B cell (primary cell): ENCODE data around the gene KIF25. TPM values are rescaled to one million over a fixed set of nuclear protein-coding genes. Genes with fewer than 3 reads are reported as not detected.

Experiments
- ATAC-seq: fragments of 200-7000 bp; cut with Tn5 transposase; one replicate; pipeline ENCODE4 v1.10.0; 2021; ENCODE audit warnings: low read depth, mild to moderate bottlenecking, moderate number of reproducible peaks, moderate library complexity
- CTCF ChIA-PET: fragments of 350-600 bp; sonication (Branson Sonifier 250); formaldehyde crosslinking; loops from one replicate; lab custom pipeline; 2021; ENCODE audit warnings: antibody characterized with exemption, inconsistent platforms; lab: Charles Lee
- POLR2A ChIA-PET: fragments of 350-600 bp; sonication (Branson Sonifier 250); formaldehyde crosslinking; loops from one replicate; lab custom pipeline; 2021; ENCODE audit warnings: antibody characterized with exemption; lab: Charles Lee
- DNase-seq: peaks from one replicate; pipeline ENCODE4 v3.0.0; 2013
- H2AFZ ChIP-seq: 2 replicates; pipeline ENCODE4 v1.6.1; 2012; ENCODE audit warnings: mild to moderate bottlenecking, low read depth, low read length; ENCODE audit not compliant: insufficient read depth, poor library complexity, severe bottlenecking
- H3K27ac ChIP-seq, 2 donors: 1 replicate in 1 of 2; 2 replicates in 1 of 2; pipeline ENCODE4 v1.5.1; 2012 to 2013; ENCODE audit warnings: low read length in 2 of 2, mild to moderate bottlenecking in 2 of 2, moderate library complexity in 1 of 2
- H3K27me3 ChIP-seq, 4 experiments: fragments of 200-600 bp in 1 of 4; sonication (generic) in 1 of 4; replicated peaks in 1 of 4; 1 replicate in 2 of 4; 2 replicates in 2 of 4; pipeline versions ENCODE4 v1.6.1 to v1.7.0; 2013 to 2016; ENCODE audit warnings: low read length in 3 of 4, mild to moderate bottlenecking in 2 of 4, mixed read lengths in 1 of 4, moderate library complexity in 1 of 4; ENCODE audit not compliant: insufficient read depth in 4 of 4, control insufficient read depth in 3 of 4; ENCODE audit errors: control extremely low read depth in 1 of 4
- H3K36me3 ChIP-seq, 2 experiments: replicated peaks in 1 of 2; 1 replicate in 1 of 2; 2 replicates in 1 of 2; pipeline versions ENCODE4 v1.6.1 to v1.7.1; 2013; ENCODE audit warnings: low read length in 1 of 2; ENCODE audit not compliant: insufficient read depth in 2 of 2, control insufficient read depth in 1 of 2; ENCODE audit errors: control extremely low read depth in 1 of 2, extremely low read depth in 1 of 2
- H3K4me1 ChIP-seq, 2 donors: fragments of 200-600 bp in 1 of 2; sonication (generic) in 1 of 2; 1 replicate in 1 of 2; 2 replicates in 1 of 2; pipeline versions ENCODE4 v1.5.1 to v1.6.1; 2013 to 2017; ENCODE audit warnings: low read length in 2 of 2; ENCODE audit not compliant: control insufficient read depth in 2 of 2, insufficient read depth in 2 of 2
- H3K4me2 ChIP-seq: replicated peaks from 2 replicates; pipeline ENCODE3; 2012; ENCODE audit warnings: mild to moderate bottlenecking, low read depth, low read length; ENCODE audit not compliant: poor library complexity, severe bottlenecking
- H3K4me3 ChIP-seq, 5 experiments: fragments of 200-600 bp in 1 of 5; sonication (generic) in 1 of 5; 1 replicate in 3 of 5; 2 replicates in 2 of 5; pipeline versions ENCODE4 v1.5.1 to v1.7.0; 2011 to 2016; ENCODE audit warnings: low read length in 4 of 5, mild to moderate bottlenecking in 4 of 5, low read depth in 2 of 5, control low read depth in 1 of 5, moderate library complexity in 1 of 5; ENCODE audit not compliant: insufficient read depth in 1 of 5; ENCODE audit errors: control extremely low read depth in 1 of 5, extremely low read depth in 1 of 5
- H3K79me2 ChIP-seq: fragments of 200-600 bp; sonication (generic); one replicate; pipeline ENCODE4 v1.6.0; 2016; ENCODE audit warnings: low read length; ENCODE audit not compliant: control insufficient read depth, insufficient read depth
- H3K9ac ChIP-seq: fragments of 200-600 bp; sonication (generic); 2 replicates; pipeline ENCODE4 v1.6.1; 2017; ENCODE audit warnings: mild to moderate bottlenecking, low read length, moderate library complexity
- H3K9me3 ChIP-seq, 3 donors: one replicate each; pipeline versions ENCODE4 v1.6.1 to v1.7.1; 2013; ENCODE audit warnings: low read length in 2 of 3; ENCODE audit not compliant: control insufficient read depth in 2 of 3, insufficient read depth in 1 of 3; ENCODE audit errors: control extremely low read depth in 1 of 3
- H4K20me1 ChIP-seq: 2 replicates; pipeline ENCODE4 v1.6.0; 2012; ENCODE audit warnings: mild to moderate bottlenecking, low read length; ENCODE audit not compliant: insufficient read depth, control insufficient read depth, poor library complexity, severe bottlenecking
- H3K27ac Mint-ChIP-seq: one replicate; pipeline ENCODE4 v1.8.0; 2021; ENCODE audit warnings: mixed read lengths
- H3K27me3 Mint-ChIP-seq: one replicate; pipeline ENCODE4 v1.8.0; 2021; ENCODE audit warnings: mixed read lengths
- H3K4me1 Mint-ChIP-seq: one replicate; pipeline ENCODE4 v1.8.0; 2021; ENCODE audit warnings: mixed read lengths
- H3K4me3 Mint-ChIP-seq: one replicate; pipeline ENCODE4 v1.8.0; 2021; ENCODE audit warnings: mixed read lengths
- H3K9me3 Mint-ChIP-seq: one replicate; pipeline ENCODE4 v1.8.0; 2022; ENCODE audit warnings: mixed read lengths; ENCODE audit not compliant: insufficient read depth
- CTCF ChIP-seq: fragments of 200-600 bp; IDR thresholded peaks from one replicate; pipeline ENCODE4 v1.8.0; 2022; ENCODE audit warnings: antibody characterized with exemption, mild to moderate bottlenecking
- EZH2 ChIP-seq: IDR thresholded peaks from 2 replicates; pipeline ENCODE4 v1.6.1; 2012; ENCODE audit warnings: borderline replicate concordance, low read depth, mild to moderate bottlenecking, moderate library complexity, low read length; ENCODE audit not compliant: insufficient read depth, poor library complexity, severe bottlenecking
- WGBS: methylation state at CpG from one replicate; pipeline ENCODE4 v1.1.5; 2013; ENCODE audit warnings: missing lambda C conversion rate; ENCODE audit not compliant: insufficient coverage; 5-methylcytosine and 5-hydroxymethylcytosine counted together
- intact Hi-C: fragments of 100-400 bp; cut with micrococcal nuclease; formaldehyde crosslinking; loops from one replicate; pipeline ENCODE4 v1.10.0; 2022
- polyA plus RNA-seq: library from polyadenylated mRNA; depleted of rRNA; stranded (reverse); fragments of >200 nt; gene quantifications from 2 replicates; pipeline ENCODE4 v1.2.3, GENCODE V29; 2012
- total RNA-seq, 2 donors: library from RNA; stranded (reverse); fragments of 120-200 nt in 1 of 2; gene quantifications; 1 replicate in 1 of 2; 2 replicates in 1 of 2; pipeline versions ENCODE4 v1.2.3 to v1.2.4, GENCODE V29; 2013 to 2022

KIF25 gene
- total and polyA plus RNA-seq, 2 donors (not counting 1 experiment from before 2014, with no cell fraction given): not detected

GRCh38 chr6:168058691-168059551 is 61.5 kb downstream of the KIF25 start:
- DNase-seq (no peak), ATAC-seq (no peak)
- intact Hi-C loops: no loop called here
- H3K4me3 ChIP-seq: no peak overlapping the region
- ChIA-PET POLR2A (no interaction called here), CTCF (no interaction called here)
- no peaks in the 10 kb centered on the region for H3K79me2 ChIP-seq
- no peaks in the 10 kb centered on the region for H4K20me1 ChIP-seq
- H2AFZ ChIP-seq: no peak overlapping the region
- H3K9me3 ChIP-seq: no peaks in the 10 kb centered on the region
- H3K4me2 ChIP-seq: no peak overlapping the region
- H3K27me3 ChIP-seq: no peaks in the 10 kb centered on the region
- no peaks in the 10 kb centered on the region for H3K36me3 ChIP-seq
- no peaks in the 10 kb centered on the region for H3K4me1 ChIP-seq
- TF ChIP-seq EZH2 (no peak), CTCF (no peak)
- Mint-ChIP-seq H3K4me3 (no peak overlapping the region), H3K27me3 (no peaks in the 10 kb centered on the region), H3K4me1 (no peaks in the 10 kb centered on the region), H3K27ac (no peak overlapping the region), H3K9me3 (no peaks in the 10 kb centered on the region)
- H3K27ac ChIP-seq: no peak overlapping the region
- WGBS: 92% methylated on average over 28 of the region's 30 CpGs
- no peak overlapping the region for H3K9ac ChIP-seq

GRCh38 chr6:168060521-168060931 is 63.1 kb downstream of the KIF25 start:
- H3K27me3 Mint-ChIP-seq: no peaks in the 10 kb centered on the region
- H3K27ac ChIP-seq: no peak overlapping the region
- ATAC-seq (no peak), DNase-seq (no peak)
- H3K4me3 Mint-ChIP-seq: no peak overlapping the region
- no peak for TF ChIP-seq EZH2
- no peak for TF ChIP-seq CTCF
- WGBS: 89% methylated on average over 12 of the region's 12 CpGs
- H3K4me1 Mint-ChIP-seq: no peaks in the 10 kb centered on the region
- no peak overlapping the region for H2AFZ ChIP-seq
- H3K9me3 Mint-ChIP-seq: no peaks in the 10 kb centered on the region
- no peaks in the 10 kb centered on the region for H3K79me2 ChIP-seq
- no peaks in the 10 kb centered on the region for H3K4me1 ChIP-seq
- H3K9me3 ChIP-seq: peaks cover 0 to 5% (median 0%) of the 10 kb centered on the region in 3 donors
- H3K27me3 ChIP-seq: no peaks in the 10 kb centered on the region
- ChIA-PET POLR2A (no interaction called here), CTCF (no interaction called here)
- no peak overlapping the region for H3K27ac Mint-ChIP-seq
- no peak overlapping the region for H3K4me3 ChIP-seq
- no peaks in the 10 kb centered on the region for H4K20me1 ChIP-seq
- H3K4me2 ChIP-seq: no peak overlapping the region
- H3K36me3 ChIP-seq: no peaks in the 10 kb centered on the region
- intact Hi-C loops: no loop called here
- no peak overlapping the region for H3K9ac ChIP-seq
